HG03575 (cell line): ENCODE data around the gene NR4A3.
A peak's percentile ranks its signal among the peaks of the same experiment; 100 is the strongest.
"Not testable (repeated sequence)": the region's sequence is repeated elsewhere in the genome, so short reads cannot be mapped to it uniquely, and the experiment has no call there.

ENCODE experiments used
- ATAC-seq: cut with Tn5 transposase; IDR thresholded peaks from one replicate; pipeline ENCODE4 v1.9.1; 2021; ENCODE audit not compliant: unreplicated experiment, insufficient number of reproducible peaks, low FRiP score; ENCODE audit errors: extremely low read depth

The NR4A3 gene

GRCh38 chr9:99828417-99829176 is 6.9 kb downstream of the NR4A3 start:
- no peak for ATAC-seq

DNA sequence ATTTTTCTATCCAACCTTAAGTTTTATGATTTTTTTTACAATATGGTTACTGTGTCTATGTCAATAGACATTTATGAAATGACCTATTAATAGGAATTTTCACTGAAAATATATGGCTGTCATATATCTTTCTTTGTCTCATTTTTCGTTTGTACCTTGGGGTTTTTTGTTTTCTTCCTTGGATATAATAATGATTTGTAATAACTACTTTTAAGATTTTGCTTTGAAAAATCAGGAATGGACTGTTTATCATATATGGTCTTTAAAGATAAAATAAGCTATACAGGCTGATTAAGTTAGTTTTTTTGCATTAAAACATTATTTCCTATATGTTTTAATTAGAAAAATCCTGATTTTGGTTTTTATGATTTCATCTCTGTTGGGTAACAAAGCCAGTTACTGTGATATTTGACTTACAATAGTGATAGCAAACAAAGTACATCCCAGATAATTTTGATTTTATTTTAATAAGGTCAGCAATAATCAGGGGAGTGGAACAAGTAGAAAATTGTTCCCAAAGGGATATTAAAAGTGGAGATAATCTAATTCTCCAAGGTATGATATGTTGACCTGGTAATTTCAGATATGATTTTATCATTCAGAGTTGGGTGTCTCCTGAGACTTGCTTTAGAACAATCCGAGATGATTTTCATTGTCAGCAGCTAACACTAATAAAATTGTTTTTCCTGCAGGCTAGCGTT is 10.3 kb downstream of the NR4A3 start:
- ATAC-seq: no peak

DNA sequence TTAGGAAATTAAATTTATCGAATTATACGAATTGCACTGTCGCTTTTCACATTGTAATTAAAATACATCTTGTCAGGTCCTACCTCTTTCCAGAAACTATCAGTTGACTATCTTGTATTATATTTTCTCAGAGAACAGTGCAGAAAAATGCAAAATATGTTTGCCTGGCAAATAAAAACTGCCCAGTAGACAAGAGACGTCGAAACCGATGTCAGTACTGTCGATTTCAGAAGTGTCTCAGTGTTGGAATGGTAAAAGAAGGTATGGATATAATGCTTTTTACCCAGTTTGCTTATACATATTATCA is 10.8 kb downstream of the NR4A3 start:
- ATAC-seq: no peak

GRCh38 chr9:99833735-99834134 is 12.1 kb downstream of the NR4A3 start:
- ATAC-seq: no peak

- no peak for ATAC-seq
Observed at GRCh38 chr9:99834474-99834873, 12.8 kb downstream of the NR4A3 start.

GRCh38 chr9:99835142-99835541 is 13.5 kb downstream of the NR4A3 start:
- ATAC-seq: no peak

DNA sequence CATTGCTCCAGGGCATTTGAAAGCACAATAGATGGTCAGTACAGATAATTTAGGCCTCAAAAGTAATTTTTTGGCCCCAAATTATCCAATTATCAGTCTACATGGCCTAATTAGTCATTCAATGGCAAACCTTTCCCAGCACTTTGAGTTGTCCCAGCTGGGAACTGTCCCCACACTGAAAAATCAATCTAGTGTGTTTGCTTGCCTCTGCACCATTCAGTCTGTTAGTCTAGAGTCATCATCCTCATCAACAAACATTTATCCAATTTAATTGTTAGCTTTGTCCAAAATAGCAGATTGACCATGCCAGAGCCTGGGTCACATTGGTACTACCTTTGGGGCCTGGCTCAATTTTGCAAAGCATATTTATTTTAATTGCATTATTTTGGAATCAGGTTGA is 13.9 kb downstream of the NR4A3 start:
- no peak for ATAC-seq

DNA sequence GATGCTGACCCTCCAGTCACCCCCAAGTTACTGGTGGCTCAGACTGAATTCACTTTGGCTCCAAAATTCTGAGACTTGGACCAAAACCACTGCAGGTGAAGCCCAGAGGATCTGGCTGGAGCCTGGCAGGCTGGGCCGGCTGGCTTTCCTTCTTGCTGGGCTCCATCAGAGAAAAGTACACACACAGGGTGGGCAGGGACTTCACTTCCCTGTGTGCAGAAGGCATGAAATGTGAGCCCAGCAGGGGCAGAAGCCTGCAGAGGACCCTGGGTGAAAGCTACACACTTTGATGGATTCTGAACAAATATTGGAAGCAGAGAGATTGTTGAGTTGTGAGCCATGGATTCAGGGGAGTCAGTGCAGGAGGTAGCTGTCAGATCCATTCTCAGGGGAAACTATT is 18.4 kb downstream of the NR4A3 start:
- no peak for ATAC-seq

DNA sequence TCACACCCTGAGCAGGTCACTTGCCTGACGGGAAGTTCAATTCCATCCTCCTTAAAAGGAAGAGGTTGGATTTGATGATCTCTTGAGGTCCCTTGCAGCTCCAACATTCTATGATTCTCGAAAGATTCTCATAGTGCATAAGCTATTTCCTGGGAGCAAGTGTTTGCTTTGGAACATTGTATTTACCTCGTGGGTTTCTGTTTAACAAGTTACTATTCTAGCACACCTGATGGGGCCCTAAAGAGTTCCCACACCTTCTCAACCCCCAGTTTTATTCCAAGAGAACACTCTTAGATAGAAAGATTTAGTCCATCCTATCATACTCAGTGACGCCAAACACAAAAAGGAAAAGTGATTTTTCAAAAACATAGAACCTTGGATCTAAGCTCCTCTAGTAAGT is 23.4 kb downstream of the NR4A3 start:
- no peak for ATAC-seq

- no peak for ATAC-seq
Observed at GRCh38 chr9:99848447-99848846, 26.8 kb downstream of the NR4A3 start.

- ATAC-seq: peak; percentile 9
Observed at GRCh38 chr9:99850736-99851499, 29.2 kb downstream of the NR4A3 start.

- peak; percentile 77 for ATAC-seq
Observed at GRCh38 chr9:99851500-99851822, 29.8 kb downstream of the NR4A3 start.

DNA sequence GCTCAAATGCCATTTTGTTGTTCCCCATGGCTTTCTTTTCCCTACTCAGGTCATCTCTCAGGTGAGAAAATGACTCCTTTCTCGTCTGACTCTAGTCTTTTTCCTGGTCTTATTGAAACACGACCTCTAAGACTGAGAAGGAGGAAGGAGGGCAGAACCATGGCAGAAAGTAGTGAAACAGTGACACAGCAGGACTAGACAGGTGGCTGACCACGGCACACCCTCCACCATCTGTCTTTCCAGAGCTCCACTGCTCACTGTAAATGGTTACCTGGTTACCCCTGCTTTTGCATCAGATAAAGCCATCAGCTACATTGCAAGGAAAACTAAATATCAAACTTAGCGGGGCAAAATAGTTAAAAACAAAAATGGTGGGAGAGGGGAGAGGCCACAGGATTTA is 30.9 kb downstream of the NR4A3 start:
- no peak for ATAC-seq

- ATAC-seq: no peak
Observed at GRCh38 chr9:99855467-99856176, 33.9 kb downstream of the NR4A3 start.

DNA sequence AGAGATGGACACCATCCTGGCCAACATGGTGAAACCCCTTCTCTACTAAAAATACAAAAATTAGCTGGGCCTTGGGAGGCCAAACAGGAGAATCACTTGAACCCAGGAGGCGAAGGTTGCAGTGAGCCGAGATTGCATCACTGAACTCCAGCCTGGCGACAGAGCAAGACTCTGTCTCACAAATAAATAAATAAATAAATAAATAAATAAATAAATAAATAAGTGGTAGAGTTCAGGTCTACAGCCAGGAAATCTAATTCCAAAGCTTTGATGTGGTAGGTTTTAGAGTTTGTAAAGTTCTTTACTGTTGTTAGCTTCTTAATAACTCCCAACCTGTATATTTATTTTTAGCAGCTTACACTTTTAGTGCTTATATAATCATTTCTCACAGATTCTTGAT is 35.9 kb downstream of the NR4A3 start:
- ATAC-seq: not testable (repeated sequence)

- ATAC-seq: no peak
Observed at GRCh38 chr9:99858087-99858486, 36.4 kb downstream of the NR4A3 start.

DNA sequence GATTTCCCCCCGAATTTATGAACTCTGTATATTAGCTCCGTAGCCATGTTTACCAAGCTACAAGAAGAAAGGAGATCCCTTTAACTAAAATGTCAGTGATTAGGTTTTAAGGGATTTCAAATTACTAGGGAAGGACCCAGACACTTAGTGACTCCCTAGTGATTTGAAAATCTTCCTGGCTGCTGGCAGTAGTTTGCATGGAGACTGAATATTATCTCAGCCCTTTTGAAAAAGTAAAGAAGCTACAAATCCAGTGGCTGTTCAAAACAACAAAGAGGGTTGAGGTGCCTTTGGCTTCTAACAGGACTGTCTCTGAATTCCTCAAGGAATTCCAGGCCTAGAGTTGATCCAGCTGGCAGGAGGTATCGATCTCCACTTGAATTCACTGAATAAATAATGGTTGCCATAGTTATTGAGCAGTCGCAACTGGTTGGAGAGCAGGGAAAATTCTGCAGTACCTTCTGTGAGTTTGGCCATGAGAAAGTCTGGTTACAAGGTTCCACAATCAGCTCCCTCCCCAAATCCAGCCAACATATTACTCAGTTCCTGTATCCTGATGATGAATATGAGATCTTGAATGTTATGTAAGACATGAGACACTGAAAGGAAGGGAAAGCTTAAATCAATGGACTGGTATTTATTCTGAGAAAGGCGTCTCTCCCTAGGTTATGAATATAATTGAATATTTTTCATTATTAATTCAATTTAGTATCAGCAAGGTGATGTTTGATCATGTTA is 37.7 kb downstream of the NR4A3 start:
- no peak for ATAC-seq

GRCh38 chr9:99860266-99860665 is 38.6 kb downstream of the NR4A3 start:
- ATAC-seq: no peak

DNA sequence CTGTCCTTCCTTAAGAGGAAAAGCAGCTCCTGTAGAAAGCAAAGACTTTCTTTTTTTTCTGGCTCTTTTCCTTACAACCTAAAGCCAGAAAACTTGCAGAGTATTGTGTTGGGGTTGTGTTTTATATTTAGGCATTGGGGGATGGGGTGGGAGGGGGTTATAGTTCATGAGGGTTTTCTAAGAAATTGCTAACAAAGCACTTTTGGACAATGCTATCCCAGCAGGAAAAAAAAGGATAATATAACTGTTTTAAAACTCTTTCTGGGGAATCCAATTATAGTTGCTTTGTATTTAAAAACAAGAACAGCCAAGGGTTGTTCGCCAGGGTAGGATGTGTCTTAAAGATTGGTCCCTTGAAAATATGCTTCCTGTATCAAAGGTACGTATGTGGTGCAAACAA is 42.3 kb downstream of the NR4A3 start:
- no peak for ATAC-seq
